IMR-90 (cell line): Measurements from ENCODE around the gene WASL. TPM values are rescaled to one million over a fixed set of nuclear protein-coding genes. Genes with fewer than 3 reads are reported as not detected.

Source experiments
- ATAC-seq: fragments of 200-7000 bp; cut with Tn5 transposase; 2 replicates; pipeline ENCODE4 v1.9.1; 2020; ENCODE audit warnings: low read depth, mild to moderate bottlenecking, moderate library complexity
- BruUV-seq: library from RNA; stranded (reverse); fragments of 400-500 nt; replicated peaks from 2 replicates; lab custom pipeline; 2021; lab: Mats Ljungman, UMichigan
- CTCF ChIA-PET: fragments of 300-600 bp; formaldehyde crosslinking; extraction: SDS; loops from one replicate; lab custom pipeline; 2021; ENCODE audit warnings: antibody characterized with exemption; lab: Yijun Ruan, JAX
- POLR2A ChIA-PET: fragments of 300-600 bp; sonication (Branson Sonifier 250); formaldehyde crosslinking; loops from one replicate; lab custom pipeline; 2022; ENCODE audit warnings: antibody characterized with exemption; ENCODE audit not compliant: unreplicated experiment; lab: Charles Lee
- DNase-seq: peaks from one replicate; pipeline ENCODE4 v3.0.0; 2013
- H2AFZ ChIP-seq: replicated peaks from 2 replicates; pipeline ENCODE3; 2013; ENCODE audit warnings: low read length, mild to moderate bottlenecking; ENCODE audit not compliant: poor library complexity
- H2AK5ac ChIP-seq: 2 replicates; pipeline ENCODE4 v1.6.1; 2013; ENCODE audit warnings: low read depth, low read length, inconsistent platforms
- H2AK9ac ChIP-seq: replicated peaks from 2 replicates; pipeline ENCODE3; 2013; ENCODE audit warnings: mild to moderate bottlenecking, low read depth, low read length, moderate library complexity; ENCODE audit not compliant: poor library complexity
- H2BK120ac ChIP-seq: 2 replicates; pipeline ENCODE4 v1.6.1; 2013; ENCODE audit warnings: low read depth, low read length, inconsistent platforms
- H2BK15ac ChIP-seq: 3 replicates; pipeline ENCODE4 v1.6.1; 2013; ENCODE audit warnings: low read depth, low read length, inconsistent platforms
- H2BK20ac ChIP-seq: 2 replicates; pipeline ENCODE4 v1.6.1; 2013; ENCODE audit warnings: low read depth, mild to moderate bottlenecking, inconsistent platforms, low read length, moderate library complexity
- H2BK5ac ChIP-seq: 2 replicates; pipeline ENCODE4 v1.6.1; 2013; ENCODE audit warnings: mild to moderate bottlenecking, low read depth, low read length, inconsistent platforms; ENCODE audit not compliant: poor library complexity, severe bottlenecking
- H3K14ac ChIP-seq: replicated peaks from 2 replicates; pipeline ENCODE4 v1.6.1; 2013; ENCODE audit warnings: low read depth, low read length, inconsistent platforms
- H3K18ac ChIP-seq: 2 replicates; pipeline ENCODE4 v1.6.1; 2013; ENCODE audit warnings: low read depth, low read length, control low read depth
- H3K23ac ChIP-seq: 2 replicates; pipeline ENCODE4 v1.6.1; 2013; ENCODE audit warnings: low read depth, low read length, inconsistent platforms
- H3K27ac ChIP-seq: 2 replicates; pipeline ENCODE4 v1.5.1; 2013; ENCODE audit warnings: mild to moderate bottlenecking, control low read depth, low read length; ENCODE audit not compliant: insufficient read depth
- H3K27me3 ChIP-seq: 2 replicates; pipeline ENCODE4 v1.6.1; 2013; ENCODE audit warnings: low read length; ENCODE audit not compliant: control insufficient read depth, insufficient read depth
- H3K36me3 ChIP-seq: 2 replicates; pipeline ENCODE4 v1.6.1; 2013; ENCODE audit warnings: low read length, mixed read lengths; ENCODE audit not compliant: control insufficient read depth, insufficient read depth
- H3K4ac ChIP-seq: 2 replicates; pipeline ENCODE4 v1.6.1; 2013; ENCODE audit warnings: low read depth, low read length, inconsistent platforms
- H3K4me1 ChIP-seq: 2 replicates; pipeline ENCODE4 v1.6.1; 2013; ENCODE audit warnings: low read length, mixed read lengths; ENCODE audit not compliant: control insufficient read depth, insufficient read depth
- H3K4me2 ChIP-seq: 2 replicates; pipeline ENCODE4 v1.6.1; 2013; ENCODE audit warnings: low read depth, mild to moderate bottlenecking, control low read depth, low read length, moderate library complexity
- H3K4me3 ChIP-seq: 2 replicates; pipeline ENCODE4 v1.5.1; 2013; ENCODE audit warnings: low read depth, mild to moderate bottlenecking, control low read depth, low read length, moderate library complexity; ENCODE audit not compliant: insufficient read depth
- H3K56ac ChIP-seq: 2 replicates; pipeline ENCODE4 v1.6.1; 2013; ENCODE audit warnings: low read length, inconsistent platforms; ENCODE audit not compliant: insufficient read depth; ENCODE audit errors: extremely low read depth
- H3K79me1 ChIP-seq, 2 experiments: 2 replicates each; pipeline ENCODE4 v1.6.1; 2013; ENCODE audit warnings: low read length in 2 of 2, inconsistent platforms in 1 of 2, low read depth in 1 of 2
- H3K9ac ChIP-seq: 2 replicates; pipeline ENCODE4 v1.6.1; 2013; ENCODE audit warnings: low read depth, low read length, control low read depth
- H3K9me1 ChIP-seq: 2 replicates; pipeline ENCODE4 v1.6.1; 2013; ENCODE audit warnings: low read length, inconsistent platforms; ENCODE audit not compliant: insufficient read depth
- H3K9me3 ChIP-seq: 2 replicates; pipeline ENCODE4 v1.6.1; 2013; ENCODE audit warnings: low read length; ENCODE audit not compliant: control insufficient read depth, insufficient read depth
- H4K20me1 ChIP-seq: 2 replicates; pipeline ENCODE4 v1.6.1; 2013; ENCODE audit warnings: low read length, inconsistent platforms; ENCODE audit not compliant: insufficient read depth
- H4K5ac ChIP-seq: 2 replicates; pipeline ENCODE4 v1.6.1; 2013; ENCODE audit warnings: mild to moderate bottlenecking, low read depth, low read length, control low read depth
- H4K8ac ChIP-seq, 2 experiments: 2 replicates each; pipeline ENCODE4 v1.6.1; 2013; ENCODE audit warnings: low read depth in 2 of 2, low read length in 2 of 2, control low read depth in 1 of 2, inconsistent platforms in 1 of 2
- H4K91ac ChIP-seq: 2 replicates; pipeline ENCODE4 v1.6.1; 2013; ENCODE audit warnings: low read depth, low read length, inconsistent platforms; ENCODE audit not compliant: insufficient read depth
- BHLHE40 ChIP-seq: fragments of 150-350 bp; IDR thresholded peaks from 2 replicates; pipeline ENCODE4 v1.6.1; 2016; ENCODE audit warnings: mild to moderate bottlenecking, low read depth, low read length
- CEBPB ChIP-seq: IDR thresholded peaks from 2 replicates; pipeline ENCODE4 v1.6.1; 2012; ENCODE audit warnings: low read depth, low read length, improper control_type of control experiment
- CHD1 ChIP-seq: IDR thresholded peaks from 2 replicates; pipeline ENCODE4 v1.6.1; 2012; ENCODE audit warnings: low read depth, low read length, improper control_type of control experiment
- FOS ChIP-seq: fragments of 150-350 bp; IDR thresholded peaks from 2 replicates; pipeline ENCODE4 v1.6.1; 2016; ENCODE audit warnings: low read depth, low read length
- MAFK ChIP-seq: IDR thresholded peaks from 2 replicates; pipeline ENCODE4 v1.6.1; 2012; ENCODE audit warnings: low read depth, low read length, improper control_type of control experiment
- MAZ ChIP-seq: IDR thresholded peaks from 2 replicates; pipeline ENCODE4 v1.6.1; 2012; ENCODE audit warnings: low read depth, mild to moderate bottlenecking, low read length, improper control_type of control experiment, moderate library complexity, borderline replicate concordance
- MXI1 ChIP-seq: IDR thresholded peaks from 2 replicates; pipeline ENCODE4 v1.6.1; 2012; ENCODE audit warnings: low read depth, mild to moderate bottlenecking, low read length, moderate library complexity, borderline replicate concordance
- NFE2L2 ChIP-seq: fragments of 150-350 bp; IDR thresholded peaks from 2 replicates; pipeline ENCODE4 v1.6.1; 2016; ENCODE audit warnings: low read depth, mild to moderate bottlenecking, low read length
- POLR2A ChIP-seq: IDR thresholded peaks from 2 replicates; pipeline ENCODE4 v1.6.1; 2012; ENCODE audit warnings: mild to moderate bottlenecking, low read depth, low read length
- RAD21 ChIP-seq: IDR thresholded peaks from 2 replicates; pipeline ENCODE4 v1.6.1; 2012; ENCODE audit warnings: low read length, improper control_type of control experiment
- RCOR1 ChIP-seq: IDR thresholded peaks from 2 replicates; pipeline ENCODE4 v1.6.1; 2012; ENCODE audit warnings: mild to moderate bottlenecking, low read length, improper control_type of control experiment; ENCODE audit not compliant: insufficient replicate concordance
- RFX5 ChIP-seq: IDR thresholded peaks from 2 replicates; pipeline ENCODE4 v1.8.0; 2012; ENCODE audit warnings: low read depth, mild to moderate bottlenecking, low read length, moderate library complexity
- SMC3 ChIP-seq: fragments of 150-350 bp; IDR thresholded peaks from 2 replicates; pipeline ENCODE4 v1.6.1; 2016; ENCODE audit warnings: low read depth, mild to moderate bottlenecking, antibody characterized with exemption, low read length, moderate library complexity
- WGBS, 2 experiments: methylation state at CpG; one replicate each; pipeline versions ENCODE4 v1.1.5 to v1.1.7; 2013; ENCODE audit warnings: missing lambda C conversion rate in 2 of 2; ENCODE audit not compliant: insufficient read length in 1 of 2; ENCODE audit errors: extremely low coverage in 2 of 2; 5-methylcytosine and 5-hydroxymethylcytosine counted together
- dilution Hi-C: fragments of 300-500 bp; cut with HindIII; formaldehyde crosslinking; loops from one replicate; pipeline ENCODE4 v1.14.3; 2018; ENCODE audit warnings: low sequenced_read_pairs; ENCODE audit not compliant: unreplicated experiment
- in situ Hi-C: fragments of 300-500 bp; cut with MboI; formaldehyde crosslinking; loops from 3 replicates; pipeline ENCODE4 v1.14.3; 2019; ENCODE audit warnings: low sequenced_read_pairs, inconsistent platforms, mixed read lengths
- intact Hi-C: fragments of 100-400 bp; cut with micrococcal nuclease; formaldehyde crosslinking; loops from 2 replicates; pipeline ENCODE4 v1.10.0; 2022
- polyA plus RNA-seq, 3 experiments: library from polyadenylated mRNA; depleted of rRNA; stranded (reverse); fragments of >200 nt; gene quantifications; 2 replicates each; pipeline ENCODE4 v1.2.3, GENCODE V29; 2012; ENCODE audit warnings: low replicate concordance in 1 of 3
- total RNA-seq: library from RNA; depleted of rRNA; stranded (reverse); fragments of >200 nt; gene quantifications from 2 replicates; pipeline ENCODE4 v1.2.3, GENCODE V29; 2012
- TF ChIP-seq, protein P1 (sequence below): fragments of 150-350 bp; IDR thresholded peaks from 2 replicates; pipeline ENCODE4 v1.6.1; 2016; ENCODE audit warnings: low read depth, mild to moderate bottlenecking, low read length, moderate library complexity, borderline replicate concordance
- TF ChIP-seq, protein P2 (sequence below): fragments of 150-350 bp; IDR thresholded peaks from 2 replicates; pipeline ENCODE4 v1.6.1; 2017; ENCODE audit warnings: mild to moderate bottlenecking, antibody characterized with exemption, low read length, low read depth
- TF ChIP-seq, protein P3 (sequence below): conservative IDR thresholded peaks from 2 replicates; pipeline ENCODE4 v1.5.1; 2012; ENCODE audit warnings: mild to moderate bottlenecking, low read depth, low read length, improper control_type of control experiment

Gene WASL
- total and polyA plus RNA-seq, 2 of the 4 experiments (the other 2 are of a cell fraction): 2.3 to 7.9 TPM

DNA sequence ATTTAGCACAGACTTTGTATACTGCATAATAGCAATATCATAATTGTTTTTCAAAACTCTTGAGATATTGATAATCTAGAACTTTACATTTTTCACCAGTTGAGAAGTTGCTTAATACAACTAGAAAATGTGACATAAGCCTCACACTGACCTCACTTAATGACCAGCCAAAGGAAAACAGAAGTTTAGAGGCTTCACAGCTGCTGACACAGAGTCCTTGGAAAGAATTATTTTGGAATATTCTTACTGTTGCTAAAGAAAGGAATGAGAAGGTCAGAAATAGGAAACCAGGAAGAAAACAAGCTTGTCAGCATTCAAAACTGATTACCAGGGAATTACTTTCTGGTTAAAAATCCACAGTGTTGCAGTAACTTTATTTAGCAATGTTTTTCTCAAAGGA, 35.5 kb upstream of the WASL start (continued):
- TF ChIP-seq SMC3: no peak
- TF ChIP-seq BHLHE40: no peak

DNA sequence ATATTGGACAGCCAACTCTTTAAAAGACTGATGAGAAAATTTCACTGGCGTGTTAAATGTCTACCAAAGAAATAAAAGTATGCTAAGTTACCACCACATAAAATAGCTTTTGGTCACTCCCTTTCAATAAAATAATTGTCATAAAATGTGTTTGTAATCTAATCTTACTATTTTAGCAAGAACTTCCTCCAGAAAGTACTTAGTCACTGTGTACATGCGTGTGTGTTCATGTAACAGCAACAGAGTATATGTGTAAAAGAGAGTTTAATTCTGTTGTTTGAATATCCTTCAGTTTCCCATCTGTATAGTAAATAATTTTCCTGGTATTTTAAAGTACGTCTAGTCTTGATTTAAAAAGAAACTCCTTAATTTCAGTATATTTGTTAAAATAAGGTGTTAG, 35.0 kb upstream of the WASL start:
- H3K79me1 ChIP-seq: no peaks in the 10 kb centered on the region
- no peak overlapping the region for H3K23ac ChIP-seq
- no peak overlapping the region for H4K8ac ChIP-seq
- no peak overlapping the region for H4K91ac ChIP-seq
- intact Hi-C loops: no loop called here
- in situ Hi-C loops: no loop called here
- no peak overlapping the region for H3K9ac ChIP-seq
- H3K18ac ChIP-seq: no peak overlapping the region
- H4K20me1 ChIP-seq: no peaks in the 10 kb centered on the region
- H2BK120ac ChIP-seq: no peak overlapping the region
- no peaks in the 10 kb centered on the region for H3K9me1 ChIP-seq
- WGBS, 2 experiments: no CpG with 5 or more reads among the region's 3 CpGs
- DNase-seq (no peak), ATAC-seq (no peak)
- no peak overlapping the region for H3K4me3 ChIP-seq
- no peaks in the 10 kb centered on the region for H3K4me1 ChIP-seq
- no peak overlapping the region for H2AFZ ChIP-seq
- no peak overlapping the region for H3K4ac ChIP-seq
- BruUV-seq: no TSS peak
- H3K9me3 ChIP-seq: no peaks in the 10 kb centered on the region
- H3K56ac ChIP-seq: no peak overlapping the region
- H3K4me2 ChIP-seq: no peak overlapping the region
- no peak overlapping the region for H2AK5ac ChIP-seq
- no peaks in the 10 kb centered on the region for H3K36me3 ChIP-seq
- H4K5ac ChIP-seq: no peak overlapping the region
- no peak overlapping the region for H2BK20ac ChIP-seq
- no peak overlapping the region for H3K14ac ChIP-seq
- H2BK5ac ChIP-seq: no peak overlapping the region
- POLR2A ChIA-PET: no interaction called here
- H2BK15ac ChIP-seq: no peak overlapping the region
- CTCF ChIA-PET: no interaction called here
- H3K27me3 ChIP-seq: no peaks in the 10 kb centered on the region
- dilution Hi-C loops: no loop called here
- TF ChIP-seq FOS (no peak), MAZ (no peak), SMC3 (no peak), CHD1 (no peak), NFE2L2 (no peak), MXI1 (no peak), POLR2A (no peak), CEBPB (no peak), RAD21 (no peak), RCOR1 (no peak), RFX5 (no peak), MAFK (no peak)
- TF ChIP-seq, protein P1, sequence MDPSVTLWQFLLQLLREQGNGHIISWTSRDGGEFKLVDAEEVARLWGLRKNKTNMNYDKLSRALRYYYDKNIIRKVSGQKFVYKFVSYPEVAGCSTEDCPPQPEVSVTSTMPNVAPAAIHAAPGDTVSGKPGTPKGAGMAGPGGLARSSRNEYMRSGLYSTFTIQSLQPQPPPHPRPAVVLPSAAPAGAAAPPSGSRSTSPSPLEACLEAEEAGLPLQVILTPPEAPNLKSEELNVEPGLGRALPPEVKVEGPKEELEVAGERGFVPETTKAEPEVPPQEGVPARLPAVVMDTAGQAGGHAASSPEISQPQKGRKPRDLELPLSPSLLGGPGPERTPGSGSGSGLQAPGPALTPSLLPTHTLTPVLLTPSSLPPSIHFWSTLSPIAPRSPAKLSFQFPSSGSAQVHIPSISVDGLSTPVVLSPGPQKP: no peak
- TF ChIP-seq, protein P2, sequence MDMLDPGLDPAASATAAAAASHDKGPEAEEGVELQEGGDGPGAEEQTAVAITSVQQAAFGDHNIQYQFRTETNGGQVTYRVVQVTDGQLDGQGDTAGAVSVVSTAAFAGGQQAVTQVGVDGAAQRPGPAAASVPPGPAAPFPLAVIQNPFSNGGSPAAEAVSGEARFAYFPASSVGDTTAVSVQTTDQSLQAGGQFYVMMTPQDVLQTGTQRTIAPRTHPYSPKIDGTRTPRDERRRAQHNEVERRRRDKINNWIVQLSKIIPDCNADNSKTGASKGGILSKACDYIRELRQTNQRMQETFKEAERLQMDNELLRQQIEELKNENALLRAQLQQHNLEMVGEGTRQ: no peak
- TF ChIP-seq, protein P3, sequence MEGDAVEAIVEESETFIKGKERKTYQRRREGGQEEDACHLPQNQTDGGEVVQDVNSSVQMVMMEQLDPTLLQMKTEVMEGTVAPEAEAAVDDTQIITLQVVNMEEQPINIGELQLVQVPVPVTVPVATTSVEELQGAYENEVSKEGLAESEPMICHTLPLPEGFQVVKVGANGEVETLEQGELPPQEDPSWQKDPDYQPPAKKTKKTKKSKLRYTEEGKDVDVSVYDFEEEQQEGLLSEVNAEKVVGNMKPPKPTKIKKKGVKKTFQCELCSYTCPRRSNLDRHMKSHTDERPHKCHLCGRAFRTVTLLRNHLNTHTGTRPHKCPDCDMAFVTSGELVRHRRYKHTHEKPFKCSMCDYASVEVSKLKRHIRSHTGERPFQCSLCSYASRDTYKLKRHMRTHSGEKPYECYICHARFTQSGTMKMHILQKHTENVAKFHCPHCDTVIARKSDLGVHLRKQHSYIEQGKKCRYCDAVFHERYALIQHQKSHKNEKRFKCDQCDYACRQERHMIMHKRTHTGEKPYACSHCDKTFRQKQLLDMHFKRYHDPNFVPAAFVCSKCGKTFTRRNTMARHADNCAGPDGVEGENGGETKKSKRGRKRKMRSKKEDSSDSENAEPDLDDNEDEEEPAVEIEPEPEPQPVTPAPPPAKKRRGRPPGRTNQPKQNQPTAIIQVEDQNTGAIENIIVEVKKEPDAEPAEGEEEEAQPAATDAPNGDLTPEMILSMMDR: no peak
- no peak overlapping the region for H2AK9ac ChIP-seq
- H3K27ac ChIP-seq: no peak overlapping the region
